Right lobe of liver (tissue), 4 donors: ENCODE results near the gene SLC6A8.

Source experiments
- POLR2A ChIP-seq: fragments of 450-650 bp; IDR thresholded peaks from one replicate; pipeline ENCODE4 v1.6.1; 2017; ENCODE audit warnings: antibody characterized with exemption, mild to moderate bottlenecking
- TF ChIP-seq, protein P1 (sequence below), 4 donors: fragments of 200-600 bp in 3 of 4; fragments of 450-650 bp in 1 of 4; IDR thresholded peaks; one replicate each; pipeline versions ENCODE4 v1.5.1 to v1.8.0; 2016 to 2022; ENCODE audit warnings: antibody characterized with exemption in 4 of 4, mild to moderate bottlenecking in 2 of 4
- donor health status: DM: no; HTN: no; CAD: no.
- donor health status: DM: no; HTN: no; CAD: no.
- donor health status: DM: no; HTN: yes; CAD: no.

DNA sequence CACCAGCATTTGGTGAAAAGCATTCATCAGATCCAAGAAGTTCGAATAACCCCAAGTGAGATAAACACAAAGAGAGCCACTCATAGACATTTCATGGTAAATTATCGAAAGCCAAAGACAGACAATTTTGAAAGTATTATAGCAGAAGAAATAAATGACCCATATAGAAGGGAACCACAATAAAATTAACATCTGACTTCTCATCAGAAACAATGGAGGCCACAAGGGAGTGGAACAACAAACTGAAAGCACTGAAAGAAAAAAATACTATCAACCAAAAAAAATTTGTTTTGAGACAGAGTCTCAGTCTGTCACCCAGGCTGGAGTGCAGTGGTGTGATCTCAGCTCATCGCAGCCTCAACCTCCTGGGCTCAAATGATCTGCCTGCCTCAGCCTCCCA is 28.5 kb upstream of the SLC6A8 start:
- no peak for TF ChIP-seq POLR2A
- TF ChIP-seq, protein P1, sequence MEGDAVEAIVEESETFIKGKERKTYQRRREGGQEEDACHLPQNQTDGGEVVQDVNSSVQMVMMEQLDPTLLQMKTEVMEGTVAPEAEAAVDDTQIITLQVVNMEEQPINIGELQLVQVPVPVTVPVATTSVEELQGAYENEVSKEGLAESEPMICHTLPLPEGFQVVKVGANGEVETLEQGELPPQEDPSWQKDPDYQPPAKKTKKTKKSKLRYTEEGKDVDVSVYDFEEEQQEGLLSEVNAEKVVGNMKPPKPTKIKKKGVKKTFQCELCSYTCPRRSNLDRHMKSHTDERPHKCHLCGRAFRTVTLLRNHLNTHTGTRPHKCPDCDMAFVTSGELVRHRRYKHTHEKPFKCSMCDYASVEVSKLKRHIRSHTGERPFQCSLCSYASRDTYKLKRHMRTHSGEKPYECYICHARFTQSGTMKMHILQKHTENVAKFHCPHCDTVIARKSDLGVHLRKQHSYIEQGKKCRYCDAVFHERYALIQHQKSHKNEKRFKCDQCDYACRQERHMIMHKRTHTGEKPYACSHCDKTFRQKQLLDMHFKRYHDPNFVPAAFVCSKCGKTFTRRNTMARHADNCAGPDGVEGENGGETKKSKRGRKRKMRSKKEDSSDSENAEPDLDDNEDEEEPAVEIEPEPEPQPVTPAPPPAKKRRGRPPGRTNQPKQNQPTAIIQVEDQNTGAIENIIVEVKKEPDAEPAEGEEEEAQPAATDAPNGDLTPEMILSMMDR (IDR thresholded peaks at IDR 0.05): no peak
